SU-DHL-6 (cell line): Measurements from ENCODE around the gene RUVBL1.
A peak's percentile ranks its signal among the peaks of the same experiment; 100 is the strongest.

Source experiments
- CTCF ChIP-seq: fragments of 200-600 bp; sonication (generic); IDR thresholded peaks from one replicate; pipeline ENCODE4 v1.5.1; 2017; ENCODE audit warnings: antibody characterized with exemption, mild to moderate bottlenecking, low read length, moderate library complexity; ENCODE audit not compliant: insufficient read depth, poor library complexity, severe bottlenecking
- EZH2phosphoT487 ChIP-seq: fragments of 200-600 bp; sonication (generic), shearing (Covaris generic); conservative IDR thresholded peaks from 2 replicates; pipeline ENCODE4 v1.6.1; 2018; ENCODE audit warnings: mild to moderate bottlenecking, antibody characterized with exemption, low read length, moderate library complexity, mixed read lengths

- peak; percentile 72 for TF ChIP-seq CTCF
- TF ChIP-seq EZH2phosphoT487 = no peak
These were observed 55.4 kb downstream of the RUVBL1 start for GRCh38 chr3:128068156-128068620.
